ENCODE data around the gene FOXA3.
"Not testable (repeated sequence)": the region's sequence is repeated elsewhere in the genome, so short reads cannot be mapped to it uniquely, and the experiment has no call there.

GRCh38 chr19:45895983-45896599 lies 32.0 kb downstream of the FOXA3 start:
- TF ChIP-seq EZH2 (IDR thresholded peaks at IDR 0.05; ENCODE audit: insufficient read depth, poor library complexity, severe bottlenecking); EZH2phosphoT487 (IDR thresholded peaks at IDR 0.05; ENCODE audit: insufficient read depth, low read depth): not testable (repeated sequence)
